Thymus (tissue), 11 donors: ENCODE measurements around the gene RSBN1L. TPM values are rescaled to one million over a fixed set of nuclear protein-coding genes. Genes with fewer than 3 reads are reported as not detected.

Source experiments
- DNase-seq, 9 donors: peaks; one replicate each; pipeline ENCODE4 v3.0.0-alpha.2; 2013; ENCODE audit warnings: low spot score in 9 of 9, low read depth in 6 of 9, missing footprints in 1 of 9
- H3K27ac ChIP-seq, 2 donors: one replicate each; pipeline ENCODE4 v1.5.1; 2013; ENCODE audit warnings: control low read depth in 1 of 2, low read depth in 1 of 2, low read length in 1 of 2, mild to moderate bottlenecking in 1 of 2, moderate library complexity in 1 of 2
- H3K27me3 ChIP-seq, 2 donors: one replicate each; pipeline ENCODE4 v1.5.1; 2013; ENCODE audit warnings: low read length in 1 of 2; ENCODE audit not compliant: control insufficient read depth in 2 of 2, insufficient read depth in 1 of 2
- H3K36me3 ChIP-seq, 2 donors: one replicate each; pipeline ENCODE4 v1.5.1; 2013; ENCODE audit warnings: low read length in 1 of 2, mild to moderate bottlenecking in 1 of 2, moderate library complexity in 1 of 2; ENCODE audit not compliant: control insufficient read depth in 2 of 2, insufficient read depth in 2 of 2
- H3K4me1 ChIP-seq, 2 donors: one replicate each; pipeline ENCODE4 v1.5.1; 2013; ENCODE audit warnings: low read length in 2 of 2; ENCODE audit not compliant: control insufficient read depth in 2 of 2, insufficient read depth in 2 of 2
- H3K4me3 ChIP-seq, 2 donors: one replicate each; pipeline ENCODE4 v1.5.1; 2013; ENCODE audit warnings: low read length in 2 of 2, control low read depth in 1 of 2, mild to moderate bottlenecking in 1 of 2
- H3K9me3 ChIP-seq, 2 donors: one replicate each; pipeline ENCODE4 v1.5.1; 2013; ENCODE audit warnings: low read length in 1 of 2, mild to moderate bottlenecking in 1 of 2; ENCODE audit not compliant: control insufficient read depth in 2 of 2, insufficient read depth in 1 of 2
- WGBS: extraction: QIAGEN DNeasy Blood & Tissue Kit; methylation state at CpG from one replicate; pipeline ENCODE4 v1.1.7; 2013; 5-methylcytosine and 5-hydroxymethylcytosine counted together
- polyA plus RNA-seq: library from polyadenylated mRNA; stranded (reverse); fragments of 200-250 nt; gene quantifications from one replicate; pipeline ENCODE4 v1.2.3, GENCODE V29; 2013
- total RNA-seq: library from RNA; stranded (reverse); fragments of 120-200 nt; gene quantifications from one replicate; pipeline ENCODE4 v1.2.4, GENCODE V29; 2013
- donor health status: healthy.

Gene RSBN1L
- total and polyA plus RNA-seq, 2 donors = 18.7 to 28.9 TPM

- H3K9me3 ChIP-seq = peaks cover 0 to 5% of the 10 kb centered on the region in 2 donors
- no peak for DNase-seq
- H3K36me3 ChIP-seq = peaks cover 13 to 28% of the 10 kb centered on the region in 2 donors
- no peak overlapping the region for H3K4me3 ChIP-seq
- H3K4me1 ChIP-seq = no peaks in the 10 kb centered on the region
- 99% methylated on average over 2 of the region's 2 CpGs for WGBS
- H3K27me3 ChIP-seq = no peaks in the 10 kb centered on the region
- no peak overlapping the region for H3K27ac ChIP-seq
Observed at GRCh38 chr7:77746824-77747165, 50.5 kb downstream of the RSBN1L start.

GRCh38 chr7:77747178-77747577 is 50.9 kb downstream of the RSBN1L start:
- Histone ChIP-seq H3K27me3 (no peaks in the 10 kb centered on the region), H3K4me1 (peaks cover 3% of the 10 kb centered on the region in 2 donors), H3K9me3 (peaks cover 0 to 5% of the 10 kb centered on the region in 2 donors), H3K4me3 (no peak overlapping the region), H3K36me3 (peaks cover 13 to 28% of the 10 kb centered on the region in 2 donors), H3K27ac (no peak overlapping the region)
- no peak for DNase-seq
- 95% methylated on average over 2 of the region's 2 CpGs for WGBS

GRCh38 chr7:77747718-77748117 is 51.5 kb downstream of the RSBN1L start:
- Histone ChIP-seq H3K27me3 (no peaks in the 10 kb centered on the region), H3K4me3 (no peak overlapping the region), H3K4me1 (peaks cover 4 to 6% of the 10 kb centered on the region in 2 donors), H3K36me3 (peaks cover 13 to 30% of the 10 kb centered on the region in 2 donors), H3K9me3 (peaks cover 0 to 5% of the 10 kb centered on the region in 2 donors), H3K27ac (no peak overlapping the region)
- WGBS = 83% methylated on average over 1 of the region's 1 CpG
- DNase-seq = no peak

- peaks cover 4 to 9% of the 10 kb centered on the region in 2 donors for H3K4me1 ChIP-seq
- H3K27ac ChIP-seq = peak overlapping the region in 1 of 2 donors; percentile 7
- DNase-seq = peak in 4 of 9 donors; percentile 8 to 44 (median 20)
- H3K36me3 ChIP-seq = peaks cover 13 to 17% of the 10 kb centered on the region in 2 donors
- H3K27me3 ChIP-seq = no peaks in the 10 kb centered on the region
- H3K4me3 ChIP-seq = no peak overlapping the region
- H3K9me3 ChIP-seq = no peaks in the 10 kb centered on the region
- 6% methylated on average over 2 of the region's 2 CpGs for WGBS
Observed at GRCh38 chr7:77752016-77752415, 55.8 kb downstream of the RSBN1L start.

- Histone ChIP-seq H3K27ac (no peak overlapping the region), H3K9me3 (no peaks in the 10 kb centered on the region), H3K4me1 (peaks cover 4 to 9% of the 10 kb centered on the region in 2 donors), H3K36me3 (peaks cover 13 to 14% of the 10 kb centered on the region in 2 donors), H3K4me3 (no peak overlapping the region), H3K27me3 (no peaks in the 10 kb centered on the region)
- DNase-seq = no peak
- WGBS = 48% methylated on average over 1 of the region's 1 CpG
Observed at GRCh38 chr7:77753173-77753572, 56.9 kb downstream of the RSBN1L start.

DNA sequence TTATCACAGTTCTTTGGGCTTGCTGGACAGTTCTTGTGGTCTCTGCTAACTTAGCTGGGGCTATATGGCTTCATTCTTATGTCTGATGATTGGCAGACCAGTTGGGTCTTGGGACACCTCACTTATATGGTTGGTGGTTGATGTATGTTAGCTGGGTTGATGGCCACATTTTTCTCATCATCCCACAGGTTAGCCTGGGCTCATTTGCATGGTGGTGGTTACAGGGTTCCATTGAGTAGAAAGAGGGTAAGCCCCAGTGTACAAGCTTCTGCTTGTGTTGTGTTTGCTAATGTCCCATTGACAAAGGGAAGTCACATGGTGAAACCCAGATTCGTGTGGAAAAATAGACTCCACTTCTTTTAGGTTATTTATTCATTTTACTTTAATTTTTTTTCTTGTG is 61.3 kb downstream of the RSBN1L start:
- peaks cover 0 to 3% of the 10 kb centered on the region in 2 donors for H3K4me1 ChIP-seq

DNA sequence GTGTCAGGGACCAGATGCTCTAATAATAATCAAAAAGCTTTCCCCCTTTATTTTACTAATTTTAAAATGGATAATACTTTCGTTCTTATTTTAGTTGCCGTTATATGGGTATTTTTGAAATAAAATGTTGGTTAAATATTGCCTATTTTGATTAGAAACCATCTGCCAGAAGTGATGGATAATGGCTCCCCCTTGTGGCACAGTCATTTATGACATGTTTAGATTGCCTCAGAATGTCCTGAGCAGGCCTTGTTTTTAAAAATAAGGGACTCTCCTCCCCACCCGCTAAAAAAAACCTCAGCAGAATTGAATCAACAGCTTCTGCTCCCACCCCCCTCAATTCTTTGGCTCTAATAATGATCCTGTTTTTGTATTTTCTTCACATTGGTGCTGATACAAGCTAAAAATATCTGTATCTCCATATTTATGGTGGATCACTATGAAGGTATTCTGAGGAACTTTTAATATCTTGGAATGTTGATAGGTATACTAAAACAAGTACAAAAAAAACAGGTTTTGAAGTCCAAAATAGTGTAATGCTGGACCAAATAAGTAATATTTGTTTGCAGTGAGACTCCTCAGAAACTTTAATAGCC is 63.1 kb downstream of the RSBN1L start:
- no peaks in the 10 kb centered on the region for H3K9me3 ChIP-seq
- no peak overlapping the region for H3K4me3 ChIP-seq
- no peaks in the 10 kb centered on the region for H3K27me3 ChIP-seq
- H3K27ac ChIP-seq = no peak overlapping the region
- WGBS = 9% methylated on average over 3 of the region's 3 CpGs
- no peaks in the 10 kb centered on the region for H3K36me3 ChIP-seq
- DNase-seq = peak; percentile 36 to 84 (median 78)
- no peaks in the 10 kb centered on the region for H3K4me1 ChIP-seq

More for the DNA sequence above, 61.3 kb downstream of the RSBN1L start:
- H3K27me3 ChIP-seq = no peaks in the 10 kb centered on the region
- DNase-seq = no peak
- 37% methylated on average over 1 of the region's 1 CpG for WGBS
- H3K9me3 ChIP-seq = no peaks in the 10 kb centered on the region
- H3K4me3 ChIP-seq = no peak overlapping the region
- no peak overlapping the region for H3K27ac ChIP-seq
- peaks cover 0 to 3% of the 10 kb centered on the region in 2 donors for H3K36me3 ChIP-seq

DNA sequence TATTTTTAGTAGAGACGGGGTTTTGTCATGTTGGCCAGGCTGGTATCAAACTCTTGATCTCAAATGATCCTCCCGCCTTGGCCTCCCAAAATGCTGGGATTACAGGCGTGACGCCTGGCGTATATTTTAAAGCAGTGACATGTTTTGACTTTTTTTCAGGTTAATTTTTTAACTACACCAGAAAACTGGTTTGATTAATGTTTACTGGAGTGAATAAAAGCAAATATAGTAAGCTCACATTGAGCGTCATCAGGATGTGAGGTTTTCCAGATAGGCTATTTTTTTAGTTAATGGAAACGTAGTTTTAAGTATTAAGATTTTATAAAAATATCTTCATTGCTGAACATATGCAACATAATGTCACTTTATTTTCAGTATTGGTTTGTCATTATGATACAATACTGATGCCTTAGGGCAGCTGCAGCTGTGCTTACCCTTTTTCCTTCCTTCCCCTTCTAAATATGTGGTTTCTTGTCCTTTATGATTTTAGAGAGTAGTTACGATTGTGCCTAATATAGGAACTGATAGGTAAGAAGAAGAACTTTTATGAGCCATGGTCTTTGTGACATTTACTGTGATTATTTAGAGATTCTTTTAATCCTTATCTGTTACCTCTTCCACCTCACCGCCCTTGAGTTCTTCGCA is 64.7 kb downstream of the RSBN1L start:
- Histone ChIP-seq H3K9me3 (no peaks in the 10 kb centered on the region), H3K4me1 (no peaks in the 10 kb centered on the region), H3K27ac (no peak overlapping the region), H3K27me3 (no peaks in the 10 kb centered on the region), H3K4me3 (no peak overlapping the region), H3K36me3 (peaks cover 0 to 3% of the 10 kb centered on the region in 2 donors)
- 94% methylated on average over 10 of the region's 10 CpGs for WGBS
- no peak for DNase-seq

DNA sequence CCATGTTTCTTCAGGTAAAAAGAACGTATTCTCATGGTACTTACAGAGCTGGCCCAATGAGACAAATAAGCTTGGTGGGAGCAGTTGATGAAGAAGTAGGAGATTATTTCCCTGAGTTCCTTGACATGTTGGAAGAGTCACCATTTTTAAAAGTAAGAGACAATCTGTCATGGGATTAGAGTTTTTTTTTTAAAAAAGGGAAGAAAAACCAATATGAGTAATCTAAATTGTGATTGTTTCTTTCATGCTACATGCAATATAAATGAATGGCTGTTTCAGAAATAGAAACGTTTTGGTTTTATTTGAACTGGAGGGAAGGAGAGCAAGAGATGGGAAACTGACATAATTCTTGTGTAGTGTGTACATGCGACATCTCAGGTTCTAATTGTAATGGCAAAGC is 69.2 kb downstream of the RSBN1L start:
- Histone ChIP-seq H3K36me3 (peaks cover 12 to 28% of the 10 kb centered on the region in 2 donors), H3K4me1 (no peaks in the 10 kb centered on the region), H3K27ac (no peak overlapping the region), H3K9me3 (no peaks in the 10 kb centered on the region), H3K27me3 (no peaks in the 10 kb centered on the region), H3K4me3 (no peak overlapping the region)
- WGBS = 86% methylated on average over 3 of the region's 3 CpGs
- no peak for DNase-seq
